Endothelial cell of umbilical vein (primary cell): Measurements from ENCODE around the gene TTN. TPM values are rescaled to one million over a fixed set of nuclear protein-coding genes. Genes with fewer than 3 reads are reported as not detected.

ENCODE experiments used
- BruUV-seq: library from RNA; stranded (reverse); fragments of 400-500 nt; replicated peaks from 2 replicates; lab custom pipeline; 2021; lab: Mats Ljungman, UMichigan
- CTCF ChIA-PET: fragments of 300-600, 350-600 bp; sonication (Branson Sonifier 250); formaldehyde crosslinking; loops from one replicate; lab custom pipeline; 2021; ENCODE audit warnings: antibody characterized with exemption, inconsistent platforms; lab: Charles Lee
- POLR2A ChIA-PET: fragments of 300-600, 350-600 bp; sonication (Branson Sonifier 250); formaldehyde crosslinking; loops from one replicate; lab custom pipeline; 2021; ENCODE audit warnings: antibody characterized with exemption, inconsistent platforms; lab: Charles Lee
- DNase-seq: peaks from one replicate; pipeline ENCODE4 v3.0.0-alpha.2; 2011; ENCODE audit warnings: low read depth, low spot score
- FAIRE-seq: peaks from 2 replicates; lab custom pipeline; 2011; peaks lifted over from hg19 to GRCh38; lab: Jason Lieb, UNC
- H2AFZ ChIP-seq: 2 replicates; pipeline ENCODE4 v1.6.0; 2012; ENCODE audit warnings: low read depth, low read length, control low read depth, inconsistent platforms
- H3K27ac ChIP-seq: 2 replicates; pipeline ENCODE4 v1.5.1; 2011; ENCODE audit warnings: low read depth, mild to moderate bottlenecking, control low read depth, low read length, moderate library complexity; ENCODE audit not compliant: insufficient read depth
- H3K27me3 ChIP-seq, 2 experiments: 2 replicates each; pipeline versions ENCODE4 v1.6.0 to v1.6.1; 2011; ENCODE audit warnings: low read length in 2 of 2, mixed read lengths in 1 of 2; ENCODE audit not compliant: control insufficient read depth in 2 of 2, insufficient read depth in 2 of 2
- H3K36me3 ChIP-seq, 2 experiments: 2 replicates in 1 of 2; 3 replicates in 1 of 2; pipeline ENCODE4 v1.5.1; 2011; ENCODE audit warnings: low read length in 2 of 2, mild to moderate bottlenecking in 1 of 2, moderate library complexity in 1 of 2; ENCODE audit not compliant: control insufficient read depth in 2 of 2, insufficient read depth in 2 of 2; ENCODE audit errors: extremely low read depth in 1 of 2
- H3K4me1 ChIP-seq: 3 replicates; pipeline ENCODE4 v1.5.1; 2011; ENCODE audit warnings: mild to moderate bottlenecking, low read length; ENCODE audit not compliant: control insufficient read depth, insufficient read depth; ENCODE audit errors: extremely low read depth
- H3K4me2 ChIP-seq: 2 replicates; pipeline ENCODE4 v1.6.1; 2011; ENCODE audit warnings: low read length, control low read depth, mixed read lengths; ENCODE audit not compliant: insufficient read depth
- H3K4me3 ChIP-seq, 3 experiments: fragments of 200-600 bp in 1 of 3; sonication (generic), shearing (Covaris generic) in 1 of 3; replicated peaks in 1 of 3; 2 replicates each; pipeline ENCODE4 v1.5.1; 2011 to 2016; ENCODE audit warnings: control low read depth in 3 of 3, low read length in 3 of 3, mild to moderate bottlenecking in 2 of 3, inconsistent platforms in 1 of 3, low read depth in 1 of 3, moderate library complexity in 1 of 3; ENCODE audit not compliant: insufficient read depth in 1 of 3
- H3K79me2 ChIP-seq: 2 replicates; pipeline ENCODE4 v1.6.0; 2012; ENCODE audit warnings: low read length, inconsistent platforms; ENCODE audit not compliant: control insufficient read depth, insufficient read depth
- H3K9ac ChIP-seq: replicated peaks from 2 replicates; pipeline ENCODE3; 2011; ENCODE audit warnings: low read length, control low read depth; ENCODE audit not compliant: insufficient read depth; ENCODE audit errors: extremely low read depth
- H3K9me1 ChIP-seq: replicated peaks from 3 replicates; pipeline ENCODE4 v1.6.0; 2011; ENCODE audit warnings: mild to moderate bottlenecking, low read length; ENCODE audit not compliant: control insufficient read depth, insufficient read depth; ENCODE audit errors: extremely low read depth
- H3K9me3 ChIP-seq: replicated peaks from 2 replicates; pipeline ENCODE4 v1.5.1; 2012; ENCODE audit warnings: low read length, inconsistent platforms; ENCODE audit not compliant: control insufficient read depth, insufficient read depth
- H4K20me1 ChIP-seq: replicated peaks from 2 replicates; pipeline ENCODE3; 2011; ENCODE audit warnings: mild to moderate bottlenecking, low read length; ENCODE audit not compliant: control insufficient read depth, insufficient read depth; ENCODE audit errors: extremely low read depth
- EZH2 ChIP-seq: IDR thresholded peaks from 2 replicates; pipeline ENCODE4 v1.6.1; 2012; ENCODE audit warnings: borderline replicate concordance, low read depth, mild to moderate bottlenecking, moderate library complexity, low read length, inconsistent platforms; ENCODE audit not compliant: severe bottlenecking
- FOS ChIP-seq: IDR thresholded peaks from 2 replicates; pipeline ENCODE4 v1.6.1; 2011; ENCODE audit warnings: mild to moderate bottlenecking, low read length, moderate library complexity, borderline replicate concordance; ENCODE audit not compliant: insufficient read depth
- GATA2 ChIP-seq: IDR thresholded peaks from 2 replicates; pipeline ENCODE4 v1.7.0; 2011; ENCODE audit warnings: low read depth, mild to moderate bottlenecking, moderate library complexity, mixed read lengths, low read length; ENCODE audit not compliant: insufficient read length, insufficient read depth
- JUN ChIP-seq: IDR thresholded peaks from 2 replicates; pipeline ENCODE4 v1.6.1; 2011; ENCODE audit warnings: borderline replicate concordance, low read depth; ENCODE audit not compliant: insufficient read length, insufficient read depth
- MYC ChIP-seq: IDR thresholded peaks from one replicate; pipeline ENCODE4 v1.6.1; 2011; ENCODE audit warnings: mild to moderate bottlenecking, low read depth, low read length
- POLR2A ChIP-seq: IDR thresholded peaks from 2 replicates; pipeline ENCODE4 v1.6.1; 2012; ENCODE audit warnings: low read depth, mild to moderate bottlenecking, control low read depth, low read length
- POLR2AphosphoS5 ChIP-seq: IDR thresholded peaks from 2 replicates; pipeline ENCODE4 v1.6.1; 2012; ENCODE audit warnings: low read depth, mild to moderate bottlenecking, control low read depth, low read length, moderate library complexity; ENCODE audit not compliant: insufficient read depth
- dilution Hi-C: fragments of 300-500 bp; cut with MboI; formaldehyde crosslinking; loops from one replicate; pipeline ENCODE4 v1.15.0; 2019; ENCODE audit warnings: low sequenced_read_pairs; ENCODE audit not compliant: extremely low pct_ligation_motif_present
- intact Hi-C: fragments of 100-400 bp; cut with micrococcal nuclease; formaldehyde crosslinking; loops from one replicate; pipeline ENCODE4 v1.10.0; 2022
- polyA plus RNA-seq, 4 experiments: library from polyadenylated mRNA; depleted of rRNA in 3 of 4; stranded (reverse) in 3 of 4; unstranded in 1 of 4; fragments of >200 nt; gene quantifications; 2 replicates each; pipeline versions ENCODE4 v1.2.1 to v1.2.3, GENCODE V29; 2011 to 2012; ENCODE audit warnings: missing spikeins in 1 of 4
- total RNA-seq: library from RNA; stranded (reverse); gene quantifications from 2 replicates; pipeline ENCODE4 v1.2.3, GENCODE V29; 2021
- TF ChIP-seq, protein P1 (sequence below), 2 donors: IDR thresholded peaks; 1 replicate in 1 of 2; 2 replicates in 1 of 2; pipeline ENCODE4 v1.5.1; 2011; ENCODE audit warnings: low read length in 2 of 2, mild to moderate bottlenecking in 2 of 2, moderate library complexity in 2 of 2, control low read depth in 1 of 2, inconsistent platforms in 1 of 2, low read depth in 1 of 2; ENCODE audit not compliant: insufficient read depth in 1 of 2; ENCODE audit errors: extremely low read depth in 1 of 2
- TF ChIP-seq, protein P2 (sequence below): IDR thresholded peaks from 2 replicates; pipeline ENCODE4 v1.6.1; 2011; ENCODE audit not compliant: insufficient read depth, insufficient read length

The TTN gene
- total and polyA plus RNA-seq, 2 donors (not counting 3 experiments of a cell fraction or from before 2014, with no cell fraction given) = 0.11 to 0.49 TPM

DNA sequence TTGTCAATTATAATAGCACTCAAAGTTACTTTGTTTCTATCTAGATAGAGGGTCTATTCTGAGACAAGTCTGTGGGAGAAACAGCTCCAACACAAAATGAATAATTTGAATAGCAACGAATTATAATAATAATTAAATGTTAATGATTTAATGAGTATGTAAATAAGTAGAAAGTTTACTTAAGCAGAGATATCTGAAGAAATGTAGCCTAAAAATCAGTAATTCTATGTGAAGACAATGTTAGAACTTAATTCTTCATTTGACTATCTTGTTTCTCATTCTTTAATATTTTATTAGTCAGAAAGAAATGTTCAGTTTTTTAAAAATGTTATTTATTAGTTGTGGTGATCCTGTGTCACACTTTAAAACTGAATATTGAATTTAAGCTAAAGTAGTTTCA, 165.7 kb downstream of the TTN start:
- dilution Hi-C loops = no loop called here
- FAIRE-seq (no peak), DNase-seq (no peak)
- TF ChIP-seq FOS (no peak), EZH2 (no peak), MYC (no peak), POLR2AphosphoS5 (no peak), GATA2 (no peak), JUN (no peak), POLR2A (no peak)
- TF ChIP-seq, protein P1, sequence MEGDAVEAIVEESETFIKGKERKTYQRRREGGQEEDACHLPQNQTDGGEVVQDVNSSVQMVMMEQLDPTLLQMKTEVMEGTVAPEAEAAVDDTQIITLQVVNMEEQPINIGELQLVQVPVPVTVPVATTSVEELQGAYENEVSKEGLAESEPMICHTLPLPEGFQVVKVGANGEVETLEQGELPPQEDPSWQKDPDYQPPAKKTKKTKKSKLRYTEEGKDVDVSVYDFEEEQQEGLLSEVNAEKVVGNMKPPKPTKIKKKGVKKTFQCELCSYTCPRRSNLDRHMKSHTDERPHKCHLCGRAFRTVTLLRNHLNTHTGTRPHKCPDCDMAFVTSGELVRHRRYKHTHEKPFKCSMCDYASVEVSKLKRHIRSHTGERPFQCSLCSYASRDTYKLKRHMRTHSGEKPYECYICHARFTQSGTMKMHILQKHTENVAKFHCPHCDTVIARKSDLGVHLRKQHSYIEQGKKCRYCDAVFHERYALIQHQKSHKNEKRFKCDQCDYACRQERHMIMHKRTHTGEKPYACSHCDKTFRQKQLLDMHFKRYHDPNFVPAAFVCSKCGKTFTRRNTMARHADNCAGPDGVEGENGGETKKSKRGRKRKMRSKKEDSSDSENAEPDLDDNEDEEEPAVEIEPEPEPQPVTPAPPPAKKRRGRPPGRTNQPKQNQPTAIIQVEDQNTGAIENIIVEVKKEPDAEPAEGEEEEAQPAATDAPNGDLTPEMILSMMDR (IDR thresholded peaks at IDR 0.05; ENCODE audit: extremely low read depth in 1 of 2, insufficient read depth in 1 of 2, low read depth in 1 of 2, low read length in 2 of 2) = no peak
- TF ChIP-seq, protein P2, sequence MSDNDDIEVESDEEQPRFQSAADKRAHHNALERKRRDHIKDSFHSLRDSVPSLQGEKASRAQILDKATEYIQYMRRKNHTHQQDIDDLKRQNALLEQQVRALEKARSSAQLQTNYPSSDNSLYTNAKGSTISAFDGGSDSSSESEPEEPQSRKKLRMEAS = no peak
- Histone ChIP-seq H3K4me3 (no peak overlapping the region), H4K20me1 (no peaks in the 10 kb centered on the region), H3K36me3 (no peaks in the 10 kb centered on the region), H3K9me3 (no peaks in the 10 kb centered on the region), H3K9me1 (no peaks in the 10 kb centered on the region), H3K27me3 (no peaks in the 10 kb centered on the region), H3K4me2 (no peak overlapping the region), H3K4me1 (no peaks in the 10 kb centered on the region), H3K9ac (no peak overlapping the region), H2AFZ (no peak overlapping the region), H3K27ac (no peak overlapping the region), H3K79me2 (no peaks in the 10 kb centered on the region)
- intact Hi-C loops = no loop called here
- ChIA-PET POLR2A (no interaction called here), CTCF (interaction anchor here (1.5 kb wide), 1 partner anchor 11 kb away, joined by 4 read pairs; no protein-coding TSS in a partner anchor)
- no TSS peak for BruUV-seq
